HepG2 (cell line): ENCODE results near the gene MCAT.

Experiments
- CEBPB ChIP-seq: IDR thresholded peaks from 2 replicates; pipeline ENCODE4 v1.6.1; 2011; ENCODE audit warnings: low read depth, low read length, improper control_type of control experiment, borderline replicate concordance
- EP300 ChIP-seq, 3 experiments: sonication (generic) in 1 of 3; formaldehyde crosslinking in 1 of 3; IDR thresholded peaks; 2 replicates each; pipeline versions ENCODE4 v1.5.1 to v1.6.1; 2011 to 2020; ENCODE audit warnings: low read depth in 2 of 3, low read length in 2 of 3, borderline replicate concordance in 1 of 3, improper control_type of control experiment in 1 of 3, mild to moderate bottlenecking in 1 of 3, missing genetic modification reagents in 1 of 3, moderate library complexity in 1 of 3
- HNF4G ChIP-seq, 2 experiments: sonication (generic) in 1 of 2; formaldehyde crosslinking in 1 of 2; IDR thresholded peaks; 2 replicates each; pipeline versions ENCODE4 v1.4.0 to v1.6.1; 2011 to 2020; ENCODE audit warnings: borderline replicate concordance in 2 of 2, low read depth in 2 of 2, mild to moderate bottlenecking in 2 of 2, low read length in 1 of 2, missing genetic modification reagents in 1 of 2, moderate library complexity in 1 of 2
- KDM5B ChIP-seq: sonication (generic); formaldehyde crosslinking; IDR thresholded peaks from 2 replicates; pipeline ENCODE4 v1.4.0; 2020; ENCODE audit warnings: missing genetic modification reagents, mild to moderate bottlenecking, borderline replicate concordance
- NCOA2 ChIP-seq: sonication (generic); formaldehyde crosslinking; IDR thresholded peaks from 2 replicates; pipeline ENCODE4 v1.8.0; 2022; ENCODE audit warnings: inconsistent platforms
- ZFAT ChIP-seq: sonication (generic); formaldehyde crosslinking; conservative IDR thresholded peaks from 2 replicates; pipeline ENCODE4 v1.8.1; 2023; ENCODE audit warnings: missing genetic modification reagents, inconsistent platforms
- TF ChIP-seq, protein P1 (sequence below), 2 experiments: sonication (generic) in 1 of 2; formaldehyde crosslinking in 1 of 2; IDR thresholded peaks; 2 replicates each; pipeline versions ENCODE4 v1.5.1 to v1.6.1; 2011 to 2020; ENCODE audit warnings: borderline replicate concordance in 1 of 2, low read depth in 1 of 2, low read length in 1 of 2, mild to moderate bottlenecking in 1 of 2, missing genetic modification reagents in 1 of 2, moderate library complexity in 1 of 2
- TF ChIP-seq, protein P2 (sequence below): sonication (generic); formaldehyde crosslinking; IDR thresholded peaks from 2 replicates; pipeline ENCODE4 v1.5.0; 2020; ENCODE audit warnings: mild to moderate bottlenecking, missing genetic modification reagents, moderate library complexity

DNA sequence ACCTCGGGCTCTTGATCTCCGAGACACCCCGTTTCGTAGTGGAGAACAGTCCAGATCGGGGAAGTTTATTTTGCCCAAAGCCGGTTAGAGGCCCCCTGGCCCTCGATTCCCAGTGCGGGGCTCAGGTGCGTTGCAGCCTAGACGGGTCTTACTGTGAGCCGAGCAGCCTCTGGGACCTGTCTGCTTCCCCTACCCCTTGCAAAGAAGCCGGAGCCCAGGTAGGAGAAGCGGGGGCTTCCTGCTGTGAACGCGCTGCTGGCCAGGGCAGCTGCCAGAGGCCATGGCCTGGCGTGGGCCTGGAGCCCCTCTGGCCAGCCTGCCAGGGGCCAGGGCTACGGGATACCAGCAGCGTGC is 8.8 kb upstream of the MCAT start:
- TF ChIP-seq CEBPB (no peak), KDM5B (CRISPR knock-in tag) (no peak), ZFAT (no peak), EP300 (IDR thresholded peaks at IDR 0.05; ENCODE audit: low read depth in 2 of 2, low read length in 2 of 2) (no peak), EP300 (CRISPR knock-in tag; IDR thresholded peaks at IDR 0.05; ENCODE audit: borderline replicate concordance) (no peak), HNF4G (IDR thresholded peaks at IDR 0.05; ENCODE audit: borderline replicate concordance, low read depth, low read length) (no peak), HNF4G (CRISPR knock-in tag; IDR thresholded peaks at IDR 0.05; ENCODE audit: borderline replicate concordance, low read depth) (no peak), NCOA2 (CRISPR knock-in tag) (no peak)
- TF ChIP-seq, protein P1, sequence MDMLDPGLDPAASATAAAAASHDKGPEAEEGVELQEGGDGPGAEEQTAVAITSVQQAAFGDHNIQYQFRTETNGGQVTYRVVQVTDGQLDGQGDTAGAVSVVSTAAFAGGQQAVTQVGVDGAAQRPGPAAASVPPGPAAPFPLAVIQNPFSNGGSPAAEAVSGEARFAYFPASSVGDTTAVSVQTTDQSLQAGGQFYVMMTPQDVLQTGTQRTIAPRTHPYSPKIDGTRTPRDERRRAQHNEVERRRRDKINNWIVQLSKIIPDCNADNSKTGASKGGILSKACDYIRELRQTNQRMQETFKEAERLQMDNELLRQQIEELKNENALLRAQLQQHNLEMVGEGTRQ (IDR thresholded peaks at IDR 0.05; ENCODE audit: low read depth, low read length) = no peak
- TF ChIP-seq, protein P1 (CRISPR knock-in tag; IDR thresholded peaks at IDR 0.05; ENCODE audit: borderline replicate concordance) = no peak
- TF ChIP-seq, protein P2, sequence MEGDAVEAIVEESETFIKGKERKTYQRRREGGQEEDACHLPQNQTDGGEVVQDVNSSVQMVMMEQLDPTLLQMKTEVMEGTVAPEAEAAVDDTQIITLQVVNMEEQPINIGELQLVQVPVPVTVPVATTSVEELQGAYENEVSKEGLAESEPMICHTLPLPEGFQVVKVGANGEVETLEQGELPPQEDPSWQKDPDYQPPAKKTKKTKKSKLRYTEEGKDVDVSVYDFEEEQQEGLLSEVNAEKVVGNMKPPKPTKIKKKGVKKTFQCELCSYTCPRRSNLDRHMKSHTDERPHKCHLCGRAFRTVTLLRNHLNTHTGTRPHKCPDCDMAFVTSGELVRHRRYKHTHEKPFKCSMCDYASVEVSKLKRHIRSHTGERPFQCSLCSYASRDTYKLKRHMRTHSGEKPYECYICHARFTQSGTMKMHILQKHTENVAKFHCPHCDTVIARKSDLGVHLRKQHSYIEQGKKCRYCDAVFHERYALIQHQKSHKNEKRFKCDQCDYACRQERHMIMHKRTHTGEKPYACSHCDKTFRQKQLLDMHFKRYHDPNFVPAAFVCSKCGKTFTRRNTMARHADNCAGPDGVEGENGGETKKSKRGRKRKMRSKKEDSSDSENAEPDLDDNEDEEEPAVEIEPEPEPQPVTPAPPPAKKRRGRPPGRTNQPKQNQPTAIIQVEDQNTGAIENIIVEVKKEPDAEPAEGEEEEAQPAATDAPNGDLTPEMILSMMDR = no peak
